Mesothelial cell of epicardium (in vitro differentiated cells): ENCODE measurements around the gene PARN. TPM values are rescaled to one million over a fixed set of nuclear protein-coding genes. Genes with fewer than 3 reads are reported as not detected.

Source experiments
- DNase-seq, 2 experiments: peaks; one replicate each; pipeline ENCODE4 v3.0.0; 2021; ENCODE audit warnings: low spot score in 2 of 2; ENCODE audit not compliant: unreplicated experiment in 2 of 2
- H3K27ac Mint-ChIP-seq: 2 replicates; pipeline ENCODE4 v1.8.0; 2021; ENCODE audit warnings: mixed read lengths
- H3K27me3 Mint-ChIP-seq: 2 replicates; pipeline ENCODE4 v1.8.0; 2021; ENCODE audit warnings: low read depth, mixed read lengths
- H3K36me3 Mint-ChIP-seq: 2 replicates; pipeline ENCODE4 v1.8.0; 2021; ENCODE audit warnings: mixed read lengths
- H3K4me1 Mint-ChIP-seq: 2 replicates; pipeline ENCODE4 v1.8.0; 2021; ENCODE audit warnings: mixed read lengths
- H3K4me3 Mint-ChIP-seq: 2 replicates; pipeline ENCODE4 v1.8.0; 2021; ENCODE audit warnings: mild to moderate bottlenecking, moderate library complexity, mixed read lengths
- H3K9me3 Mint-ChIP-seq: 2 replicates; pipeline ENCODE4 v1.8.0; 2021; ENCODE audit warnings: mixed read lengths
- CTCF ChIP-seq: fragments of 200-600 bp; sonication (generic); IDR thresholded peaks from one replicate; pipeline ENCODE4 v1.5.0; 2021; ENCODE audit warnings: antibody characterized with exemption; ENCODE audit not compliant: unreplicated experiment
- total RNA-seq: library from RNA; stranded (reverse); gene quantifications from 3 replicates; pipeline ENCODE4 v1.2.1, GENCODE V29; 2021

Gene PARN
- total RNA-seq, 1 donor from 2014 or later = 35.6 TPM

GRCh38 chr16:14523632-14524031 is 106.4 kb downstream of the PARN start:
- Mint-ChIP-seq H3K9me3 (no peaks in the 10 kb centered on the region), H3K36me3 (no peaks in the 10 kb centered on the region), H3K4me1 (peaks cover 38% of the 10 kb centered on the region), H3K4me3 (no peak overlapping the region), H3K27me3 (no peaks in the 10 kb centered on the region), H3K27ac (no peak overlapping the region)
- no peak for TF ChIP-seq CTCF
- DNase-seq = no peak

GRCh38 chr16:14522671-14523070 is 107.4 kb downstream of the PARN start:
- Mint-ChIP-seq H3K4me3 (no peak overlapping the region), H3K27me3 (no peaks in the 10 kb centered on the region), H3K27ac (no peak overlapping the region), H3K9me3 (no peaks in the 10 kb centered on the region), H3K4me1 (peaks cover 30% of the 10 kb centered on the region), H3K36me3 (no peaks in the 10 kb centered on the region)
- DNase-seq = no peak
- no peak for TF ChIP-seq CTCF

- no peaks in the 10 kb centered on the region for H3K27me3 Mint-ChIP-seq
- no peaks in the 10 kb centered on the region for H3K36me3 Mint-ChIP-seq
- peaks cover 22% of the 10 kb centered on the region for H3K4me1 Mint-ChIP-seq
- no peak overlapping the region for H3K4me3 Mint-ChIP-seq
- TF ChIP-seq CTCF = no peak
- no peaks in the 10 kb centered on the region for H3K9me3 Mint-ChIP-seq
- no peak overlapping the region for H3K27ac Mint-ChIP-seq
- no peak for DNase-seq
Observed at GRCh38 chr16:14520753-14521152, 109.3 kb downstream of the PARN start.

GRCh38 chr16:14514967-14515366 is 115.1 kb downstream of the PARN start:
- DNase-seq = no peak
- peaks cover 4% of the 10 kb centered on the region for H3K4me1 Mint-ChIP-seq
- H3K27ac Mint-ChIP-seq = no peak overlapping the region
- no peak for TF ChIP-seq CTCF
- no peak overlapping the region for H3K4me3 Mint-ChIP-seq
- peaks cover 3% of the 10 kb centered on the region for H3K36me3 Mint-ChIP-seq
- no peaks in the 10 kb centered on the region for H3K27me3 Mint-ChIP-seq
- H3K9me3 Mint-ChIP-seq = no peaks in the 10 kb centered on the region

GRCh38 chr16:14513389-14514107 is 116.5 kb downstream of the PARN start:
- no peak overlapping the region for H3K27ac Mint-ChIP-seq
- H3K4me1 Mint-ChIP-seq = peaks cover 4% of the 10 kb centered on the region
- DNase-seq = no peak
- peaks cover 3% of the 10 kb centered on the region for H3K36me3 Mint-ChIP-seq
- no peak for TF ChIP-seq CTCF
- H3K4me3 Mint-ChIP-seq = no peak overlapping the region
- H3K27me3 Mint-ChIP-seq = no peaks in the 10 kb centered on the region
- no peaks in the 10 kb centered on the region for H3K9me3 Mint-ChIP-seq

GRCh38 chr16:14511800-14512135 is 118.3 kb downstream of the PARN start:
- H3K4me3 Mint-ChIP-seq = no peak overlapping the region

More at GRCh38 chr16:14511800-14512135, 118.3 kb downstream of the PARN start:
- no peaks in the 10 kb centered on the region for H3K9me3 Mint-ChIP-seq
- no peak for DNase-seq
- H3K27ac Mint-ChIP-seq = no peak overlapping the region
- H3K4me1 Mint-ChIP-seq = peaks cover 4% of the 10 kb centered on the region
- no peak for TF ChIP-seq CTCF
- H3K36me3 Mint-ChIP-seq = peaks cover 3% of the 10 kb centered on the region
- H3K27me3 Mint-ChIP-seq = no peaks in the 10 kb centered on the region
